Fibroblast of pulmonary artery (primary cell): ENCODE data around the gene ORC2.

Source experiments
- DNase-seq: peaks from one replicate; pipeline ENCODE4 v3.0.0-alpha.2; 2010; ENCODE audit warnings: low read depth
- H3K4me3 ChIP-seq: replicated peaks from 2 replicates; pipeline ENCODE4 v1.5.1; 2011; ENCODE audit warnings: low read depth, mild to moderate bottlenecking, control low read depth, low read length, moderate library complexity
- TF ChIP-seq, protein P1 (sequence below): IDR thresholded peaks from 2 replicates; pipeline ENCODE4 v1.5.1; 2011; ENCODE audit warnings: mild to moderate bottlenecking, control low read depth, low read length, inconsistent platforms; ENCODE audit errors: missing control alignments

The ORC2 gene

DNA sequence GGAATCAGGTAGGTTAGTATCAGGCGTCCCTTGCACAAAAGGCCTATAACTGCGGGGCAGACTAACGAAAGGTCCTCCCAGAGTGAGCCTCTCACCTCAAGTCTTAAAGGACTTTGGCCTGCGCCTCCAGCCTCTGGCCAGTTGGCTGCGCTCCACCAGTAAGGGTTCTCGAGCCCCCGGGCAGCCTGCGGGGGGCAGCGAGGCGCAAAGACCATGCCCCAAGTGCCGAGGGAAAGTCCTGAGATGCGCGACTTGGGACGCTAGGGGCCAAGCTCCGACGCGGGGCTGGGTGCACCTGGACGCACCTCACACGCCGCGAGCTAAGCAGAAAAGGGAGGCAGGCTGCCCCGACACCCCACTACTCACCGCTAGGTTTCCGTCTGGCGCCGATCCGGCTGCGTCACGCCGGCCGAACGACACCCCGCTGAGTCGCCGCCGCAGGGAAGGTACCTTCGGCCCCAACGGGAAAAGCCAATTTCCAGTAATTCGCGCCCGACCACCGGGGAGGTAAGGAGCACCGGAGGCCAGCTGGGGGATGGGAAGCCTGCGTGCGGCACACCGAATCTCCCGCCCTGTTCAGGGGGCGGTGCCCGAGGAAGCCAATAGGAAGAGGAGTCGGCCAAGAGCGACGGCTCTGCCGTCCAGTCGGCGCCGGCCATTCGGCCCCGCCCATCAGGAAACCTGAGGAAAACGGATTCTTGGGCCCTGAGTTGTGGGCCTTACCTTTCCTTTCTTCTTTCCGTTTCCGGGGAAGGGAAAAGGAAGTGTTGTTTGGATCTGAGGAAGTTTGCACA is at the start of gene ORC2:
Gene ORC2 (minus strand): TSS at position 537 of the 794 bp plus-strand sequence. CDS start 5,537 bp downstream, outside the sequence.
- peak; percentile 94 for DNase-seq
- TF ChIP-seq, protein P1, sequence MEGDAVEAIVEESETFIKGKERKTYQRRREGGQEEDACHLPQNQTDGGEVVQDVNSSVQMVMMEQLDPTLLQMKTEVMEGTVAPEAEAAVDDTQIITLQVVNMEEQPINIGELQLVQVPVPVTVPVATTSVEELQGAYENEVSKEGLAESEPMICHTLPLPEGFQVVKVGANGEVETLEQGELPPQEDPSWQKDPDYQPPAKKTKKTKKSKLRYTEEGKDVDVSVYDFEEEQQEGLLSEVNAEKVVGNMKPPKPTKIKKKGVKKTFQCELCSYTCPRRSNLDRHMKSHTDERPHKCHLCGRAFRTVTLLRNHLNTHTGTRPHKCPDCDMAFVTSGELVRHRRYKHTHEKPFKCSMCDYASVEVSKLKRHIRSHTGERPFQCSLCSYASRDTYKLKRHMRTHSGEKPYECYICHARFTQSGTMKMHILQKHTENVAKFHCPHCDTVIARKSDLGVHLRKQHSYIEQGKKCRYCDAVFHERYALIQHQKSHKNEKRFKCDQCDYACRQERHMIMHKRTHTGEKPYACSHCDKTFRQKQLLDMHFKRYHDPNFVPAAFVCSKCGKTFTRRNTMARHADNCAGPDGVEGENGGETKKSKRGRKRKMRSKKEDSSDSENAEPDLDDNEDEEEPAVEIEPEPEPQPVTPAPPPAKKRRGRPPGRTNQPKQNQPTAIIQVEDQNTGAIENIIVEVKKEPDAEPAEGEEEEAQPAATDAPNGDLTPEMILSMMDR, result peak; percentile 40
- peak within 1 kb of the TSS; percentile 95 for H3K4me3 ChIP-seq

DNA sequence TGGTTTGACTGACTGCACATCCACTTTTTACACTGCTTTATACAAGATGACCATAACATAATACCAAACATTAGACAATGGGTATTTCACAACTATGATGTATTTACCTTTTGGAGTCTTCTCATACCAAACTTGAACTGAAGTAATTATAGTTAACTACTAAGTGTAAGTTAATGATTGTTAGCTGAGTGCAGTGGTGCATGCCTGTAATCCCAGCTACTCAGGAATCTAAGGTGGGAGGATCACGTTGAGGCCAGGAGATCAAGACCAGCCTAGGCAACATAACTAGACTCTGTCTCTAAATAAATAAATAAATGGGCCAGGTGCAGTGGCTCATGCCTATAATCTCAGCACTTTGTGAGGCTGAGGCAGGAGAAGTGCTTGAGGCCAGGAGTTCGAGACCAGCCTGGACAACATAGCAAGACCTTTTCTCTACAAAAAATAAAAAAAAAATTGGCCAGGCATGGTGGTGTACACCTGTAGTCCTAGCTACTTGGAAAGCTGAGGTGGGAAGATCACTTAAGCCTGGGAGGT is 44.9 kb upstream of the ORC2 start:
- H3K4me3 ChIP-seq, result no peak overlapping the region
- TF ChIP-seq, protein P1, result no peak
- DNase-seq, result no peak

DNA sequence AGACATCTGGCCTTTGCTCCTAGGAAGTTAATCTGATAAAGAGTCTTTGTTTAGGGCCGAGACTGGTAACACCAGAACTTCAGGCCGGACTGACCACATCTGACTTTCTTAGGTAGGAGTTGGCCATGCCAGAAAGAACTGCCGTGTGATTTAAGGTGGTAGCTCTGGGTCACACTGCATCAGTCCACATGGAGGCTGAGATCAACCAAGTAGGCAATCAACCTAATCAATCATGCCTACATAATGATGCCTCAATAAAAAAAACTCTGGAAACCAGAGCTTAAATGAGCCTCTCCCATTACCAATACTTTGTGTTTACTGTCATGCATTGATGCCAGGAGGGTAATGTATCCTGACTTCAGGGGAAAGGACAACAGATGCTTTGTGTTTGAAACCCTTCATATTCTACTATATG is 44.1 kb upstream of the ORC2 start:
- TF ChIP-seq, protein P1, result no peak
- no peak overlapping the region for H3K4me3 ChIP-seq
- no peak for DNase-seq

DNA sequence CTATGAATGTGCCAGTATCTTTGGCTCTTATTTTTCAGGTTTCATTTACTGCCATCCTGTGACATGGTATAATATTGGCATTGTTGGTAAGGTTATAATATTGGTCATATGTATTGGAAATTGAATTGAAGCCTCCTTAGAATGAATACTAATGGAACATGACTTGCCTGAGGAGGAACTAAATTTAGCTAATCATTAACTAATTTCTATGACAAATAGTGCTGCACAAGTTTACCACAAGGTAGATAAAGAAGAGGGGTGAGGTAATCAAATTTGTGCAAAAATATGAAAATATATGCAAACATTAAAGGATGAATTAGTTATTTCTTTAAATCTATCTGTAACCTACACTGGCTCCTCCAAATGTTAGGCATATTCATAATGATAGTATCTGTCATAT is 43.2 kb upstream of the ORC2 start:
- no peak overlapping the region for H3K4me3 ChIP-seq
- no peak for DNase-seq
- TF ChIP-seq, protein P1, result no peak

DNA sequence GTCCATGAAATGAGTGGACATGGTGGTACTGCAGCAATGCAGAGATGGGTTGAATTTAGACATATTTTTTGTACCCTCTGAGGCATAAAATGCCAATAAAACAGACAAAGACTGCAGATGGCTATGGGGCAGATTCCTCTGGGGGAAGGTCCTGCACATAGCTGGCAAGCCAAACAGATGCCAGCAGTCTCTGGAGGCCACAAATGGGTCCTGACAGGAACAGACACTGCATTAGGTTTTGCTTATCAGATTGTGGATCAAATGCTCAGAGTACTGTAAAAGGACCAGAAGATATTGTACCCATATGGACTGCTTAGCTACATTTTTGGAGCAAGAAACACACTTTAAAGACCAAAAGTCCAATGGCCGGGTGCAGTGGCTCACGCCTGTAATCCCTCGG is 40.9 kb upstream of the ORC2 start:
- TF ChIP-seq, protein P1, result no peak
- no peak for DNase-seq
- no peak overlapping the region for H3K4me3 ChIP-seq

DNA sequence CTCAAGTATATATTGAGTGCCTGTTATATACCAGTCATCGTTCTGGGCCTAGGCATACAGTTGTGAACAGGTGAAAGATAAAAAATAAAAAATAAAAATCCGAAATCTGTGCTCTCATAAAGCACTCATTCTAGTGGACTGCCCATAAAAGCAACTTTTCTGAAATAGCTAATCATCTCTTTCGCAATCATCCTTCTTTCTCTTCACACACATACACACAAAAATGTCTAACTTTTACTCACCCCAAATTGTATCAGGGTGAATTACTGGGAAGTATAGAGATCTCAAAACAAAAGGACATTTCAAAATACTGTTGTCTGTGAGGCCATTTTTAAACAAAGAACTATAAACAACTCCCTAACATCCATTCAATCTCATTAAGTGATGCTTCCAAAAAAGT is 29.6 kb upstream of the ORC2 start:
- DNase-seq, result peak; percentile 33
- TF ChIP-seq, protein P1, result no peak
- no peak overlapping the region for H3K4me3 ChIP-seq

DNA sequence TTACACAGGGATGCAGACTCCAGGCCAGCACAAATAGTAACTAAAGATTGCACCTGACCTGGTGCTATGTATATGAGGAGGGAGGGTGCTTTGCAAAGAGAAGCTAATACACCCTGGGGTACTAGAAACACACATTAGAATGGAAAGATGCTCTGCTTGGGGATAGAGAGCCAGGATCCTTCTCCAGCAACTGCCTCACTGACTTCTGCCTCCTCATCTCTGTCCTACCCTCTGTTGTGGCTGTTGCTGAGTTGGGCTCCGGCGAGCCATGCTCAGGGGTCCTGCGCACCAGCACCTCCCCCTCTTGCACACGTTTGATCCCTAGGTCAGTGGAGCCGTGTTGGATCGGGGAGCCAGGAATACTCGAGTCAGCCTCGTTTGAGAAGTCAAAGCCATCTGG is 23.7 kb upstream of the ORC2 start:
- TF ChIP-seq, protein P1, result no peak
- H3K4me3 ChIP-seq, result no peak overlapping the region
- DNase-seq, result no peak
